Heart right ventricle (tissue), 16 donors: ENCODE measurements around the gene COL6A3. TPM values are rescaled to one million over a fixed set of nuclear protein-coding genes. Genes with fewer than 3 reads are reported as not detected.

Experiments
- ATAC-seq, 8 donors: fragments of 200-7000 bp; cut with Tn5 transposase; one replicate each; pipeline ENCODE4 v1.9.1; 2020; ENCODE audit warnings: mild to moderate bottlenecking in 8 of 8, moderate library complexity in 8 of 8, moderate number of reproducible peaks in 1 of 8
- DNase-seq, 2 donors: peaks; one replicate each; pipeline ENCODE4 v3.0.0-alpha.2; 2020
- H3K27ac ChIP-seq, 10 donors: fragments of 200-600 bp; sonication (generic) in 2 of 10; one replicate each; pipeline versions ENCODE4 v1.5.0 to v1.8.0; 2020 to 2022; ENCODE audit warnings: mild to moderate bottlenecking in 3 of 10
- H3K27me3 ChIP-seq, 7 donors: fragments of 200-600 bp; one replicate each; pipeline ENCODE4 v1.8.0; 2021 to 2022; ENCODE audit warnings: mild to moderate bottlenecking in 2 of 7
- H3K36me3 ChIP-seq, 9 donors: fragments of 200-600 bp; sonication (generic) in 1 of 9; one replicate each; pipeline versions ENCODE4 v1.5.0 to v1.8.0; 2020 to 2022; ENCODE audit warnings: mild to moderate bottlenecking in 2 of 9
- H3K4me1 ChIP-seq, 9 donors: fragments of 200-600 bp; sonication (generic) in 1 of 9; one replicate each; pipeline versions ENCODE4 v1.5.0 to v1.8.0; 2020 to 2022; ENCODE audit warnings: mild to moderate bottlenecking in 4 of 9
- H3K4me3 ChIP-seq, 10 donors: fragments of 200-600 bp; sonication (generic) in 2 of 10; one replicate each; pipeline versions ENCODE4 v1.5.0 to v1.8.0; 2020 to 2022; ENCODE audit warnings: mild to moderate bottlenecking in 7 of 10, moderate library complexity in 2 of 10
- H3K9me3 ChIP-seq, 11 donors: fragments of 200-600 bp in 10 of 11; sonication (generic) in 2 of 11; one replicate each; pipeline versions ENCODE4 v1.5.0 to v1.8.0; 2013 to 2022; ENCODE audit warnings: mild to moderate bottlenecking in 2 of 11, control low read depth in 1 of 11, moderate library complexity in 1 of 11
- WGBS, 2 donors: extraction: QIAGEN DNeasy Blood & Tissue Kit; methylation state at CpG; one replicate each; pipeline ENCODE4 v1.1.7; 2013; ENCODE audit warnings: inconsistent platforms in 1 of 2; 5-methylcytosine and 5-hydroxymethylcytosine counted together
- intact Hi-C, 10 donors: fragments of 100-400 bp; cut with DNase I; formaldehyde crosslinking; loops; one replicate each; pipeline versions ENCODE4 v1.11.1 to v1.14.2; 2022
- polyA plus RNA-seq, 2 donors: library from polyadenylated mRNA; stranded (reverse); fragments of 200-250 nt; gene quantifications; one replicate each; pipeline ENCODE4 v1.2.3, GENCODE V29; 2013
- total RNA-seq, 10 donors: library from RNA; stranded (reverse); fragmentation: NEBNext Ultra II Directional in 3 of 10; extraction: Animal tissue kit (Norgen Biotek cat#: 25700) in 3 of 10; gene quantifications; one replicate each; pipeline versions ENCODE4 v1.2.1 to v1.2.4, GENCODE V29; 2021 to 2023
- TF ChIP-seq, protein P1 (sequence below), 9 donors: fragments of 200-600 bp; sonication (generic) in 2 of 9; IDR thresholded peaks; one replicate each; pipeline versions ENCODE4 v1.5.0 to v1.8.0; 2021 to 2022; ENCODE audit warnings: antibody characterized with exemption in 9 of 9, mild to moderate bottlenecking in 5 of 9, moderate library complexity in 1 of 9
- donor health status: Arrhythmogenic right ventricular cardiomyopathy.
- donor health status: ischemic (EF 13 %, LVEDD 7.1; RV severe dilation, severe dysfunction).
- donor health status: healthy with polysubstance abuse.
- donor health status: DM: no; HTN: yes; CAD: no.
- donor health status: DM: no; HTN: no; CAD: no.
- donor health status: ischemic (EF 25% LVEDD 6.9; RV normal size, moderate dysfunction).
- donor health status: ischemic (EF 25% LVEDD 5.7; RV mildly dilated, moderate dysfunction).
- donor health status: healthy.
- donor health status: DM: yes; HTN: yes; CAD: no.
- donor health status: Ischemic cardiomyopathy.
- donor health status: ischemic (EF 35%, LVEDD 5.7; RV mildly dilated, moderate dysfunction).
- donor health status: nonischemic (EF 11% LVEDD 7.7; RV severe dilation, severe dysfunction).
- donor health status: DM: yes; HTN: yes; CAD: no.
- donor health status: PGD.
- donor health status: ischemic (EF 29% LVEDD 5.4; RV normal size, mild dysfunction).
- donor health status: nonischemic (EF 23%, LVEDD 6.1; RV moderate dilation, normal function).

COL6A3 gene
- total and polyA plus RNA-seq, 12 donors = 27.7 to 222 (median 47.5) TPM

DNA sequence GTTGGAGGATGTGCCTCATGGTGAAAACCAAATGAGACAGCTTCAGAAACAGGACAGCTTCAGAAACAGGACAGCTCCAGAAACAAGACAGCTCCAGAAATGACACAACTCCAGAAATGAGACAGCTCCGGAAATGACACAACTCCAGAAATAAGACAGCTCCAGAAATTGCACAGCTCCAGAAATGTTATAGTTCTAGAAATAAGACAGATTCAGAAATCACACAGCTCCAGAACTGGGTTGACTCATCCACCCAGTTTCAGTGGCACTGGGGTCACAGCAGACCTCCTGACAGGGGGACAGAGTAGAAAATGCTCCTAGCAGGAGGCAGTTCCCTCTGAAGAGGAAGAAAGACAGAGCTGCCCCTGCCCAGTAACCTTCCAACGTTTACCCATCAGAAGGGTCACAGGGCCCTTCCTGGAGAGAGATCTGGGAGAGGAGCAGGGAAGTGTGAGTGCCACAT is 26.9 kb upstream of the COL6A3 start:
- TF ChIP-seq, protein P1, sequence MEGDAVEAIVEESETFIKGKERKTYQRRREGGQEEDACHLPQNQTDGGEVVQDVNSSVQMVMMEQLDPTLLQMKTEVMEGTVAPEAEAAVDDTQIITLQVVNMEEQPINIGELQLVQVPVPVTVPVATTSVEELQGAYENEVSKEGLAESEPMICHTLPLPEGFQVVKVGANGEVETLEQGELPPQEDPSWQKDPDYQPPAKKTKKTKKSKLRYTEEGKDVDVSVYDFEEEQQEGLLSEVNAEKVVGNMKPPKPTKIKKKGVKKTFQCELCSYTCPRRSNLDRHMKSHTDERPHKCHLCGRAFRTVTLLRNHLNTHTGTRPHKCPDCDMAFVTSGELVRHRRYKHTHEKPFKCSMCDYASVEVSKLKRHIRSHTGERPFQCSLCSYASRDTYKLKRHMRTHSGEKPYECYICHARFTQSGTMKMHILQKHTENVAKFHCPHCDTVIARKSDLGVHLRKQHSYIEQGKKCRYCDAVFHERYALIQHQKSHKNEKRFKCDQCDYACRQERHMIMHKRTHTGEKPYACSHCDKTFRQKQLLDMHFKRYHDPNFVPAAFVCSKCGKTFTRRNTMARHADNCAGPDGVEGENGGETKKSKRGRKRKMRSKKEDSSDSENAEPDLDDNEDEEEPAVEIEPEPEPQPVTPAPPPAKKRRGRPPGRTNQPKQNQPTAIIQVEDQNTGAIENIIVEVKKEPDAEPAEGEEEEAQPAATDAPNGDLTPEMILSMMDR (IDR thresholded peaks at IDR 0.05) = no peak
- peaks cover 0 to 12% (median 3%) of the 10 kb centered on the region in 7 donors for H3K27me3 ChIP-seq
- H3K27ac ChIP-seq = peak overlapping the region in 2 of 10 donors; percentile 7 to 9
- peaks cover 0 to 31% (median 11%) of the 10 kb centered on the region in 9 donors for H3K4me1 ChIP-seq
- no peak for DNase-seq
- no peak overlapping the region for H3K4me3 ChIP-seq
- H3K36me3 ChIP-seq = no peaks in the 10 kb centered on the region
- 45 to 48% methylated on average over 2 of the region's 2 CpGs for WGBS, 2 donors
- intact Hi-C loops = no loop called here
- no peak for ATAC-seq
- H3K9me3 ChIP-seq = peaks cover 0 to 11% (median 0%) of the 10 kb centered on the region in 11 donors

DNA sequence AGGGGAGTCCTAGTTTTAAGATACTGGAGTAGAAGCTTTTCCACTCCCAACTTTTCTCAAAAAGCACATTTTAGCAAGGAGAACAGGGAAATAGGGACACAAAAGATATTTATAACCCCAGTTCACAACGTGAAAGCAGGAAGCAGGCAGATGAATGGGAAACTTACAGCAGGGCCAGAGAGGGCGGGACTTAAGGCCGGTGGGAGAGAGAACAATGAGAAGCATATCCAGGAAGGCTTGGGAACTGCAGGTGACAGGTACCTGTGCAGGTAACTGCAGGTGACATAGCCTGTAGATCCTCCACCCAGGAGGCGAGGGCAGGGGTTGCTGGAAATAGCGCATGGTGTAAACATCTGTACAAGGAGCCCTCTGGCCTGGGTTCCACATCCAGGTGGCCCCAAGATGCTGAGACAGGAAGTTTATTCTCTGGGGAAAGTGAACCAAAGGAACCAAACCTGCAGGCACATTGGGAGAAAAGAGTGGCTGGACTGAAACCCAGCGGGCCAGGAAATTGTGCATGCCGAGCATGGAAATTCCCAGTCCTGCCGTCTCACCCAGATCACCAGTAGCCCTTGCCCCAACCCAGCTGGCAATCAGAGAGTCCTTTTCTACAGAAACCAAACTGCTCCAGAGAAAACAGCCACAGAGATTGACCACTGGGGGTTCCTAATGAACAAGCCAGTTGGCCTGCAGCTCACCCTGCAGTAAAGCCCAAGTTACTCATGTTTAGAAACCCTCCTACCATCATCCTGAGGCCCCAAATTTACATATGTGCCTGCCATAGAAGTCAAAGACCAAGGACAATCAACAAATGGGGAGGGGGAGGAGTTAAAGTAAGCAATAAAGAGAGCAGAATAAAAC is 24.3 kb upstream of the COL6A3 start:
- Histone ChIP-seq H3K9me3 (peaks cover 0 to 11% (median 0%) of the 10 kb centered on the region in 11 donors), H3K27ac (no peak overlapping the region), H3K4me1 (peaks cover 5 to 49% (median 11%) of the 10 kb centered on the region in 9 donors), H3K4me3 (no peak overlapping the region), H3K27me3 (peaks cover 0 to 14% (median 6%) of the 10 kb centered on the region in 7 donors), H3K36me3 (no peaks in the 10 kb centered on the region)
- TF ChIP-seq, protein P1 (IDR thresholded peaks at IDR 0.05) = no peak
- no peak for DNase-seq
- 53 to 60% methylated on average over 8 of the region's 8 CpGs for WGBS, 2 donors
- no peak for ATAC-seq
- intact Hi-C loops = no loop called here

DNA sequence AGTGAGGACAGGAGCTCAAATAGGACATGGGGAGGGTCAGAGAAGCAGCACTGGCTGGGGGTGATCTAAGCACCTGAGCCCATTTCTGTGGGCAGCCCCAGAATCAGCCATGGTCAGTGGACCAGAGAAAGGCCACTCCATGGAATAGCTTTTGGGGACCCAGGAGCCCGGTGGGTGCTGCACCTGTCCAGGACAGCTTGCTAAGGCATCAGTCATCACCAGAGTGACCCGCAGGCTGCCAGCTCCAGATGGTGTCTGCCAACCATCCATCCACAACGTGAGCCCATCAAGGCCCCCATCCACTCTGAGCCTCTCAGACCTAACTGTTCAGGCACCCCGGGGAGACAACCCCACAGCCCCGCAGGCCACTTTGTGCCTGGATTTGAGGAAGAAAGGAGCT is 23.6 kb upstream of the COL6A3 start:
- 80 to 89% methylated on average over 5 of the region's 5 CpGs for WGBS, 2 donors
- TF ChIP-seq, protein P1 (IDR thresholded peaks at IDR 0.05) = no peak
- DNase-seq (no peak), ATAC-seq (no peak)
- peaks cover 0 to 11% (median 0%) of the 10 kb centered on the region in 11 donors for H3K9me3 ChIP-seq
- peaks cover 0 to 18% (median 4%) of the 10 kb centered on the region in 7 donors for H3K27me3 ChIP-seq
- H3K4me3 ChIP-seq = no peak overlapping the region
- no peaks in the 10 kb centered on the region for H3K36me3 ChIP-seq
- H3K4me1 ChIP-seq = peaks cover 5 to 52% (median 11%) of the 10 kb centered on the region in 9 donors
- no peak overlapping the region for H3K27ac ChIP-seq
- intact Hi-C loops = no loop called here

DNA sequence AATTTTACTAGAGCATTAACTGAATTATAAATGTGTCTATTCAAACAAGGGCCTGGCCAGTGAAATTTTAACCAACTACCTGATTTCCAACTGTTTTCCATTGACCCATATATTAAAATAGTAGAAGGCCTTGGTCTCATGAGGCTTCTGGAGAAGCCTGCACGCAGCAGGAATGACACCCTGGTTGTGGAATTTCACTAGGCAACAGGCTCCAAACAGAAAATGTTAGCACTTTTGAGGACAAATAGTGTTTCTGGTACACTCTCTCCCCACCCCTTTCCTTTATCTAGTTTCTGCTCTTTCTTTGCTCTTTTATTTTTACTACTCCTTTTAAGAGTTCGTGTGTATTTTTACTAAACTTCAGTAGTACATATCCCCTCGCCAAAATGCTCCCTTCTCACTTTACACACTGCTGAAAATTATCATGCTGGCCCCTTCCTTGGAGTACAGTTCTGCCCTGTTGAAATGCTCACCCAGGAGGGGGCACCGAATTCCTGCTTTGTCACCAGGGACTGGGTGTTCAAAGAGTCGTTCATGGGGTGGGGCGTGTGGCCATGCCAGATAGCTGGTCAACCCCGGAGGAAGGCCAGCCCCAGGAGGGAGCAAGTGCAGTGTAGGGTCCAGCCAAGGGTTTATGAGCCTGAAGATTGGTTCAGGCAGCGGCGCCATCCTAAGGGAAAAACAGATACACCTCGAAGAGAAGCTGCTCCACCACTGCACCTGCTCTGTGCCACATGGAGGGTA is 22.1 kb upstream of the COL6A3 start:
- 70 to 74% methylated on average over 10 of the region's 10 CpGs for WGBS, 2 donors
- Histone ChIP-seq H3K27me3 (peaks cover 0 to 18% (median 9%) of the 10 kb centered on the region in 7 donors), H3K4me3 (no peak overlapping the region), H3K4me1 (peaks cover 5 to 53% (median 14%) of the 10 kb centered on the region in 9 donors), H3K27ac (peak overlapping the region in 9 of 10 donors; percentile 27 to 73 (median 59)), H3K36me3 (no peaks in the 10 kb centered on the region), H3K9me3 (peaks cover 0 to 11% (median 0%) of the 10 kb centered on the region in 11 donors)
- ATAC-seq (peak in 7 of 8 donors; percentile 68 to 81 (median 75)), DNase-seq (peak in 1 of 2 donors; percentile 62)
- TF ChIP-seq, protein P1 (IDR thresholded peaks at IDR 0.05) = no peak
- intact Hi-C loops = no loop called here
